GM12878 (cell line): Measurements from ENCODE around the gene SPEG. TPM values are rescaled to one million over a fixed set of nuclear protein-coding genes. Genes with fewer than 3 reads are reported as not detected.
A peak's percentile ranks its signal among the peaks of the same experiment; 100 is the strongest.

Source experiments
- ATF2 ChIP-seq: IDR thresholded peaks from 2 replicates; pipeline ENCODE4 v1.6.1; 2012; ENCODE audit warnings: low read length, inconsistent platforms
- CBX5 ChIP-seq: sonication (generic); IDR thresholded peaks from 2 replicates; pipeline ENCODE4 v1.6.1; 2016; ENCODE audit warnings: low read depth, moderate library complexity, mild to moderate bottlenecking, inconsistent platforms
- CHD4 ChIP-seq: fragments of 200-600 bp; sonication (generic); IDR thresholded peaks from 2 replicates; pipeline ENCODE4 v1.6.1; 2016; ENCODE audit warnings: mild to moderate bottlenecking
- EZH2 ChIP-seq: IDR thresholded peaks from 2 replicates; pipeline ENCODE4 v1.6.1; 2012; ENCODE audit warnings: low read depth, mild to moderate bottlenecking, control low read depth, inconsistent platforms, low read length, borderline replicate concordance; ENCODE audit not compliant: control insufficient read depth
- IKZF1 ChIP-seq: fragments of 450-650 bp; conservative IDR thresholded peaks from 2 replicates; pipeline ENCODE4 v1.6.1; 2017; ENCODE audit warnings: antibody characterized with exemption, mild to moderate bottlenecking
- JUNB ChIP-seq: IDR thresholded peaks from 2 replicates; pipeline ENCODE4 v1.6.1; 2016; ENCODE audit warnings: antibody characterized with exemption, mild to moderate bottlenecking
- NFYA ChIP-seq: IDR thresholded peaks from 2 replicates; pipeline ENCODE4 v1.6.1; 2011; ENCODE audit warnings: low read depth, mild to moderate bottlenecking, low read length, improper control_type of control experiment, borderline replicate concordance
- NKRF ChIP-seq: fragments of 450-650 bp; conservative IDR thresholded peaks from 2 replicates; pipeline ENCODE4 v1.6.1; 2017; ENCODE audit warnings: mild to moderate bottlenecking, moderate library complexity
- NR2C2 ChIP-seq: IDR thresholded peaks from 2 replicates; pipeline ENCODE4 v1.6.1; 2011; ENCODE audit warnings: borderline replicate concordance, low read depth; ENCODE audit not compliant: control insufficient read depth, insufficient read length
- NR2F1 ChIP-seq: fragments of 450-650 bp; conservative IDR thresholded peaks from 2 replicates; pipeline ENCODE4 v1.6.1; 2017; ENCODE audit warnings: mild to moderate bottlenecking
- NRF1 ChIP-seq: conservative IDR thresholded peaks from 2 replicates; pipeline ENCODE4 v1.6.1; 2011; ENCODE audit warnings: mild to moderate bottlenecking, low read depth, low read length, improper control_type of control experiment
- POLR2A ChIP-seq: IDR thresholded peaks from 2 replicates; pipeline ENCODE4 v1.6.1; 2011; ENCODE audit warnings: low read depth, mild to moderate bottlenecking, low read length
- POLR2AphosphoS2 ChIP-seq: IDR thresholded peaks from 2 replicates; pipeline ENCODE4 v1.6.1; 2011; ENCODE audit warnings: low read depth, mild to moderate bottlenecking, low read length, improper control_type of control experiment, moderate library complexity
- RAD51 ChIP-seq: fragments of 450-650 bp; IDR thresholded peaks from 2 replicates; pipeline ENCODE4 v1.6.1; 2016; ENCODE audit warnings: moderate library complexity, mild to moderate bottlenecking, inconsistent platforms
- RCOR1 ChIP-seq: conservative IDR thresholded peaks from 2 replicates; pipeline ENCODE4 v1.6.1; 2012; ENCODE audit warnings: low read depth, low read length, improper control_type of control experiment
- SP1 ChIP-seq: IDR thresholded peaks from one replicate; pipeline ENCODE4 v1.6.1; 2011; ENCODE audit warnings: low read depth, low read length
- STAT3 ChIP-seq: IDR thresholded peaks from 2 replicates; pipeline ENCODE4 v1.6.1; 2011; ENCODE audit warnings: low read depth, low read length, improper control_type of control experiment
- TAF1 ChIP-seq: IDR thresholded peaks from 2 replicates; pipeline ENCODE4 v1.6.1; 2011; ENCODE audit warnings: mild to moderate bottlenecking, low read depth, low read length, borderline replicate concordance
- USF2 ChIP-seq: IDR thresholded peaks from 2 replicates; pipeline ENCODE4 v1.6.1; 2011; ENCODE audit warnings: low read depth, low read length, improper control_type of control experiment, borderline replicate concordance
- WRNIP1 ChIP-seq: IDR thresholded peaks from 2 replicates; pipeline ENCODE4 v1.6.1; 2011; ENCODE audit warnings: low read depth, low read length, improper control_type of control experiment, borderline replicate concordance
- ZBED1 ChIP-seq: IDR thresholded peaks from 2 replicates; pipeline ENCODE4 v1.6.1; 2016; ENCODE audit warnings: borderline replicate concordance
- ZNF592 ChIP-seq: fragments of 450-650 bp; IDR thresholded peaks from 2 replicates; pipeline ENCODE4 v1.6.1; 2017; ENCODE audit warnings: mild to moderate bottlenecking, moderate library complexity
- polyA plus RNA-seq, 11 experiments: library from polyadenylated mRNA; depleted of rRNA in 4 of 11; unstranded in 6 of 11; stranded (reverse) in 5 of 11; fragments of >200 nt; fragmentation: Nextera tagmentation in 4 of 11; fragmentation: Illumina TruSeq in 1 of 11; extraction: Ambion mirVana in 4 of 11; extraction: Trizol in 1 of 11; gene quantifications; 1 replicate in 1 of 11; 2 replicates in 10 of 11; pipeline versions ENCODE4 v1.2.1 to v1.2.3, GENCODE V29; 2011 to 2016; ENCODE audit warnings: inconsistent platforms in 2 of 11, missing spikeins in 2 of 11, low read depth in 1 of 11
- total RNA-seq, 4 experiments: library from RNA; depleted of rRNA in 3 of 4; stranded (reverse); fragments of >200 nt in 3 of 4; fragmentation: Illumina TruSeq in 1 of 4; extraction: Trizol in 1 of 4; gene quantifications; 2 replicates each; pipeline versions ENCODE4 v1.2.1 to v1.2.3, GENCODE V29; 2013 to 2021

SPEG gene
- total and polyA plus RNA-seq, 10 of the 15 experiments (the other 5 are each of a cell fraction or from before 2014, with no cell fraction given) = 0.03 to 0.28 TPM; not detected in 8

GRCh38 chr2:219498280-219499057, 63.8 kb downstream of the SPEG start, which contains the start of gene GMPPA (continued):
- TF ChIP-seq ZNF592 = no peak
- TF ChIP-seq RCOR1 = peak; percentile 96
- TF ChIP-seq NR2F1 = 0 out of 2 replicates have a peak, but pooled peaks have one; percentile 44
- no peak for TF ChIP-seq EZH2
- no peak for TF ChIP-seq ATF2
- TF ChIP-seq RAD51 = peak; percentile 86
- no peak; the same call in 1 of the 2 replicates for TF ChIP-seq NKRF
- no peak for TF ChIP-seq WRNIP1
- TF ChIP-seq IKZF1 = peak; percentile 47; the same call in 1 of the 2 replicates
- TF ChIP-seq STAT3 = no peak
- peak; percentile 91 for TF ChIP-seq POLR2AphosphoS2
- TF ChIP-seq NRF1 = no peak
- TF ChIP-seq CHD4 = no peak
- no peak for TF ChIP-seq NR2C2
- TF ChIP-seq JUNB = no peak
- no peak for TF ChIP-seq NFYA
- peak; percentile 92 for TF ChIP-seq POLR2A
- peak; percentile 95 for TF ChIP-seq TAF1
- no peak for TF ChIP-seq ZBED1
- no peak for TF ChIP-seq CBX5
- no peak for TF ChIP-seq SP1
- peak; percentile 78 for TF ChIP-seq USF2
